ENCODE results near the gene EPHA7. TPM values are rescaled to one million over a fixed set of nuclear protein-coding genes. Genes with fewer than 3 reads are reported as not detected.

EPHA7 gene
- total RNA-seq (1 to 10 TPM in 1 of 9 donors, under 1 TPM in 7, not detected in 1; 0.10 to 1.3 (median 0.21) TPM), polyA plus RNA-seq (under 1 TPM; under 0.01 to 0.07 (median 0.03) TPM)
- long read RNA-seq, donor 1, full-length matches to known transcripts, result 1 of 1 reads
- long read RNA-seq, donor 1, partial matches to known transcripts, result 0 of 1 reads
- long read RNA-seq, donor 1, other reads (novel, unspliced or antisense), result 0 of 1 reads
- long read RNA-seq, donor 2, result 0 reads
- long read RNA-seq, donor 3, result 0 reads
- long read RNA-seq, donor 4, result 0 reads
- long read RNA-seq, donor 5, result 0 reads
- long read RNA-seq, donor 6, partial matches to known transcripts, result 0 of 1 reads
- long read RNA-seq, donor 6, other reads (novel, unspliced or antisense), result 0 of 1 reads
- long read RNA-seq, donor 7, result 0 reads
- long read RNA-seq, donor 8, result 0 reads
- long read RNA-seq, donor 9, result 0 reads
- long read RNA-seq, donor 10, result 0 reads

GRCh38 chr6:93419304-93420162 lies at the start of gene EPHA7:
Gene EPHA7 (minus strand): TSS chr6:93419559. CDS start chr6:93419341, 218 bp downstream.
- peak; percentile 85 to 94 (median 90) for DNase-seq
- intact Hi-C loops (cut with DNase I), result no loop called here
- peak within 1 kb of the TSS in 2 of 4 donors; percentile 5 to 60 for H3K4me3 ChIP-seq
- H3K36me3 ChIP-seq (replicated peaks in 1 of 2), result no peaks in the 10 kb centered on the region
- H3K27me3 ChIP-seq, result peaks cover 80% of the 10 kb centered on the region
- H3K4me1 ChIP-seq (replicated peaks in 1 of 2), result peaks cover 11 to 32% of the 10 kb centered on the region in 2 donors
- WGBS, 4 donors, result 1 to 3% (median 2%) methylated on average over 32 to 50 of the region's 50 CpGs
- TF ChIP-seq POLR2A (IDR thresholded peaks at IDR 0.05), result peak in 1 of 2 donors; percentile 33
- TF ChIP-seq CTCF (IDR thresholded peaks at IDR 0.05), result no peak
- no peaks in the 10 kb centered on the region for H3K9me3 ChIP-seq (replicated peaks in 1 of 3)
- H3K27ac ChIP-seq, result no peak within 1 kb of the TSS

GRCh38 chr6:93468291-93468690 lies 48.9 kb upstream of the EPHA7 start:
- Histone ChIP-seq H3K36me3 (replicated peaks in 1 of 2) (no peaks in the 10 kb centered on the region), H3K27me3 (no peaks in the 10 kb centered on the region), H3K4me3 (no peak overlapping the region), H3K4me1 (replicated peaks in 1 of 2) (no peaks in the 10 kb centered on the region), H3K9me3 (replicated peaks in 1 of 3) (no peaks in the 10 kb centered on the region), H3K27ac (no peak overlapping the region)
- intact Hi-C loops (cut with DNase I), result no loop called here
- no peak for DNase-seq
- no peak for TF ChIP-seq POLR2A (IDR thresholded peaks at IDR 0.05)
- TF ChIP-seq CTCF (IDR thresholded peaks at IDR 0.05), result no peak
- 11 to 17% (median 15%) methylated on average over 4 of the region's 4 CpGs for WGBS, 4 donors

- no peak for DNase-seq
- WGBS, 4 donors, result 66 to 84% (median 76%) methylated on average over 6 of the region's 6 CpGs
Observed at GRCh38 chr6:93454533-93454932, 35.2 kb upstream of the EPHA7 start.

More at GRCh38 chr6:93454533-93454932, 35.2 kb upstream of the EPHA7 start:
- TF ChIP-seq POLR2A (IDR thresholded peaks at IDR 0.05) (no peak), CTCF (IDR thresholded peaks at IDR 0.05) (no peak)
- H3K27ac ChIP-seq, result no peak overlapping the region
- peaks cover 0 to 6% (median 0%) of the 10 kb centered on the region in 3 donors for H3K9me3 ChIP-seq (replicated peaks in 1 of 3)
- no peaks in the 10 kb centered on the region for H3K27me3 ChIP-seq
- H3K4me3 ChIP-seq, result no peak overlapping the region
- intact Hi-C loops (cut with DNase I), result no loop called here
- no peaks in the 10 kb centered on the region for H3K36me3 ChIP-seq (replicated peaks in 1 of 2)
- no peaks in the 10 kb centered on the region for H3K4me1 ChIP-seq (replicated peaks in 1 of 2)
